Measurements from ENCODE around the gene ERFL. TPM values are rescaled to one million over a fixed set of nuclear protein-coding genes. Genes with fewer than 3 reads are reported as not detected.
A peak's percentile ranks its signal among the peaks of the same experiment; 100 is the strongest.
"Not testable (repeated sequence)": the region's sequence is repeated elsewhere in the genome, so short reads cannot be mapped to it uniquely, and the experiment has no call there.

Gene ERFL
- polyA plus RNA-seq, 12 donors = 0.08 to 0.18 (median 0.11) TPM; not detected in 4

DNA sequence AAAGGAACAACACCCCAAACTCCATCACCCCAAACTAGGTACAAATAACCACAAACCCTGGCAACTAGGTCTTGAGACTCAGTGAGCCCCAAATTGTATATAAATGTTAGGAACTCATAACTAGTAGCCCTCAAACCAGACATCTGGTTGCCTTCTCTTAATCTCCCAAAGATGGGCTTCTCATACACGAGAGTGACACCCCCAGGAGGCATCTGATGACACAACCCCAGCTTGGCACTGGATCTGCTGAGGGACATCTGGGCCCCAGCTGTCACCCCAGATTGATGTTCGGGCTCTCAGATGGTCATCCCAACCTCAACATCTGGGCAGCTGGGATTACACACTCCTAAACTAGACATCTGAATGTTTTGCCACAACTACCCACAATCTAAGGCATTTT lies 16.1 kb upstream of the ERFL start:
- DNase-seq = no peak

DNA sequence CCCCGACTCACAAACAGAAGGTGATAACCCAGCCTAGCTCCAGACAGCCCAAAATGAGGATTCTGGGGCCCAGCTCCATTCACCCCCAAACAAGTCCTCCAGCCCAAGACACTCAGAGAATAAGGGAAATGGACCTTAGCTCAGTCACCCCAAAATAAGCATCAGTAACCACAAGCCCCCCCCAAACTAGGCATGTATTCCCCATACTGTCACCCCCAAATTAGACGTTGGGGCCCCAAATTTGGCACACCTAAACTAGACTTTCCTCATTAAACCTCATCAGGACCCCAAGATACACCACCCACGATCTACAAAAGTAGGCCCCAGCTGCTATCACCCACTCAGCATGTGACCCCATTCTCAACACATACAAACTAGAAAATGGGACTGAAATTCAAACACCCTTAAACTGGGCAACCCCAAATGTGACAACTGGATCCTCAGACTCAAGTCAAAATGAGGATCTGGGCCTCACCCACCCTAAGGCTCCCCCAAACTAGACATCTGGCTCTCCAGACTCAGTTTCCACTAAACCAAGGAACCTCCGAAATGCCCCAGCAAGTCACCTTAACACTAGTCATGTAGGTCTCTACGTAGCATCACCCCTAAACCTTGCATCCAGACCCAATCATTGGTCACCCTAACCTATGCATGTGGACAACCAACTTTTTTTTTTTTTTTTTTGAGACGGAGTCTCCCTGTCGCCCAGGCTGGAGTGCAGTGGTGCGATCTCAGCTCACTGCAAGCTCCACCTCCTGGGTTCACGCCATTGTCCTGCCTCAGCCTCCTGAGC lies 13.4 kb upstream of the ERFL start:
- no peak for DNase-seq

DNA sequence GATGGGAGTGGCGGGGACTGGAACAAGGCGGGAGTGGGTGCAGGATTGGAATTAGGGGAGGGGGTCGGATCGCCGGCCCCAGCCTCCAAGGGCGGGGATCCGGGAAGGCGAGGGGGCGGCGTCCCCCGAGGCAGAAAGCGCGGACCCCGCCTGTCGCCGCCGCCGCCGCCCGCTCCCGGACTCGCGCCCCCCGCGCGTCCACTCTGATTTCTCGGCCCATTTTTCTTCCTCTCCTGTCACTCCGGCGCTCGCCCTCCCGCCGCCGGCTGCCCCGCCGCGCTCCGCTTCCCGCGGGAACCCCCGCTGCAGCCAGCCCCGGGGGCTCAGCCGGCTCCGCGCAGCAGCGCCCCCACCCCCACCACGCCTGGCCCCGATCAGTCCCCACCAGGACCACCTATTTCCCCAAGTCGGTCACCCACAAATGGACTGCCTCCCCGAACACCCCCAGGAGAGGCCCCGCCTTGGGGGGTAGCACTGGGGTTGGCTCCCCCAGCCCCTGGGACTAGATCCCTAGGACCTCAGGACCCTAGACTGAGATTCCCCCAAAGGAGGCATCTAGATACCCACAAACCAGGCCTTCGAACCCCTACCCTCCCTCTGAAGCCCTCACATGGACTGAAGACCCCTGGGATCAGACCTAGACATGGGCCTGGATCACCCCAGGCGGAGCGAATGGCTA lies 12.6 kb upstream of the ERFL start:
- no peak for DNase-seq

DNA sequence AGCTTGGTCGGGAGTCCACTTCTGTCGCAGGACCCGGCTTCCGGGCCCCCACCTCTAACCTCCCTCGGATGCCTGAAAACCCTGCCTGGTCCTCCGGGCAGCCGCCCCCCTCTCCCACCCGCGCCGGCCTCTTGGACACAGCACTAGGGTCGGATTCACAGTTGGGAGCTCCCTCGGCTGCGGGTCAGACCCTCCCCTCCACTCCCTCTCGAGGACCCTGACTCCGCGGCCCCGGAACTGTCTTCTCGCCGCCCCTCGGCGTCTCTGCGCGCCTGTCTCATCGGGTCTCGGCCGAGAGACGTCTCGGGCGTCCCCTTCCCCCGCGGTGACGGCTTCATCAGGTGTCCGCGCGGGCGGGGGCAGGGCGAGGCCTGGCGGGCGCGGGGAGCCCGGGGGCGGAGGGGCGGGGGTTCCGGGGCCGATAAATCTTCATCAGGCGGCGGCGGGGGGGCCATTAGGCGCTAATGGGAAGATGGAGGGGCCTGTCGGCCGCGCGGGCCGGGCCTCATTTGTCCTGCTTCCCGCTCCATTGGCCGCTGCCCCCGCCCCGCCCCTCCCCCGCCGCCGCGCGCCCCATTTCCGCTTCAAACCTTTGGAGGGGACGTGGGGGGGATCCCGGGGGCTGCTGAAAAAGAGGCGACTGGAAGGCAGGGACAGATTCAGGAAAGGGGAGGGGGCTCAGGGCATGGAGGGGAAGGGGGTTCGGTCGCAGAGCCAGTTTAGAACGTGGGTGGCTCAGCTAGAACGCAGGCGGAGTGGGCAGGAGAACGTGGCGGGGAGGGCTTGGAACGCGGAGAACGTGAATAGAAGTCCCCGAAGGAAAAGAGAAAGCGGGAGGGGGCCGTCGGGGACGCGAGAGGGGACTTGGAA lies 11.8 kb upstream of the ERFL start:
- DNase-seq = peak; percentile 48

DNA sequence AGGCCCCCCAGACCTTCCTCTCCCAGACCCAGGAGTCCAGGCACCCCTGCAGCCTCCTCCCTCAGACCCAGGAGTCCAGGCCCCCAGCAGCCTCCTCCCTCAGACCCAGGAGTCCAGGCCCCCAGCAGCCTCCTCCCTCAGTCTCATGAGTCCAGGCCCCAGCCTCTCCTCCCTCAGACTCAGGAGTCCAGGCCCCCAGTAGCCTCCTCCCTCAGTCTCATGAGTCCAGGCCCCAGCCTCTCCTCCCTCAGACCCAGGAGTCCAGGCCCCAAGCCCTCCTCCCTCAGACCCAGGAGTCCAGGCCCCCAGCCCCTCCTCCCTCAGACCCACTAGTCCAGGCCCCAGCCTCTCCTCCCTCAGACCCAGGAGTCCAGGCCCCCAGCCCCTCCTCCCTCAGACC lies 11.0 kb upstream of the ERFL start:
- not testable (repeated sequence) for DNase-seq

DNA sequence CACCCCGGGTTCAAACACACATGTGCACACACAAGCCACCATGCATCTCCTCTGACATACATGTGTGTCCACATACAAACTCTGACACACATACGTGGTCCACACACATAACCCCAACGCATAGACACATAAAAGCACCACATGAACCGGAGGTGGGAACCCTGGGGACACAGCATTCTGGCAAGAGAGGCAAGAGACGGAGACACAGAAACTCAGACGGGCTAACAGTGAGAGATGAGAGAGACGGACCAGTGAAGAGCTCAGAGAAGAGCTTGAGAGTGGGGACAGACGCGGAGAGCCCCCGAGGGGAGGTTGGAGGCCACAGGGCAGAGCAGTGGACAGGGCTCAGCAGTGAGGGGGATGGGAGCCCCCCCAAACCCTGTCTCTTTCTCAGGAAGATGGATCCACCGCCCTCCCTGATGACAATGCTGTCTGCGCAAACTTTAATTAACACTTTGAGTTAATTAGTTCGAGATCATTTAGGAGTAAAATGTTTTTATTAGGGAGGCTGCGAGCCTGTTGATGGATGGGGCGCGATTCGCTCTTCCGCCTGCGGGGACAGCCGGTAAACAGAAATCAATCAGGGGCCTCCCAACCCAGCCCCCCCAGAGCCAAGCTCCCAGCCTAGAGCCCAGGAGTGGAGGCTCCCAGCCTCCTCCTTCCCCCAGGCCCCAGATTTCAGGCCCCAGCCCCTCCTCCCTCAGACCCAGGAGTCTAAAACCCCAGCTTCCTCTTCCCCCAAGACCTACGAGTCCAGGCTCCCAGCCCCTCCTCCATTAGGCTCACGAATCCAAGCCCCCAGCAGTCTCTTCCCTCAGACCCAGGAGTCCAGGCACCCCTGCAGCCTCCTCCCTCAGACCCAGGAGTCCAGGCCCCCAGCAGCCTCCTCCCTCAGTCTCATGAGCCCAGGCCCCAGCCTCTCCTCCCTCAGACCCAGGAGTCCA lies 9.5 kb upstream of the ERFL start:
- DNase-seq = no peak

DNA sequence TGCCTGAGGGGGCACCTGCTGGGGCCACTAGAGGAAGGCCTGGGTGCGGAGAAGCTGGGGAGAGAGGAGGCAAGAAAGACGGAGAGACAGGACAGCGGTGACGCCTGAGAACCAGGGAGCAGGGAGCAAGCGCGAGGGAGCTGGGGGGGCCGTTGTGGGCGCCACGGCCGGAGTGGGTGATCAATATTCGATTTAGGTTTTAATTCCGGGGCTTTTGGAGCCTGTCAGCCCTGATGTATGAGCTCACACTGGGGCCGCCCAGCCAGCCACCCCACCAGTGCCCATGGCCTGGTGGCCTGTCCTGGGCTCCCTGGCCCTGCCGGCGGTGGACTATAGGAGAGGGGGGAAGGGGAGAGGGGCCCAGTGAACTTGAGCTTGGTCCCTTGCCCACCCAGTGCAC lies 8.7 kb upstream of the ERFL start:
- DNase-seq = no peak

DNA sequence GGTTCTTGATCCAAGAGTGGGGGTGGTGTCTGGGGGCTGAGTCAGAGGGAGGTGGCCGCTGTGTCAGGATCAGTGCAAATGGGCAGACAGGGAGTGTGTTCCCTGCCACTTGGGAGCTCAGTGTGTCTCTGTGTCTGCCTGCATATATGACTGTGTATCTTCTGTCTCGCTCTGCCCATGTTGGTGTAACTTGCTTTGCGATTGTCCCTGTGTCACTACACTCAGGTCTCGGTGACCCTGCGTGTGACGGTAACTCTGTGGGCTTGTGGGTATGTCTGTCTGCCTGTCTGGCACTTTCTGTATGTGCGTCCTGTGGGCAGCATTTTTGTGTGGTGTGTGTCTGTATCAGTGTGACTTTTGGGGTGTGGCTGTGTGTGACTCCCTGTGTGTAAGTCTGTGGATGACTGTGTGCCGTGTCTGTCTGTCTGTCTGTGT lies 8.2 kb upstream of the ERFL start:
- no peak for DNase-seq

DNA sequence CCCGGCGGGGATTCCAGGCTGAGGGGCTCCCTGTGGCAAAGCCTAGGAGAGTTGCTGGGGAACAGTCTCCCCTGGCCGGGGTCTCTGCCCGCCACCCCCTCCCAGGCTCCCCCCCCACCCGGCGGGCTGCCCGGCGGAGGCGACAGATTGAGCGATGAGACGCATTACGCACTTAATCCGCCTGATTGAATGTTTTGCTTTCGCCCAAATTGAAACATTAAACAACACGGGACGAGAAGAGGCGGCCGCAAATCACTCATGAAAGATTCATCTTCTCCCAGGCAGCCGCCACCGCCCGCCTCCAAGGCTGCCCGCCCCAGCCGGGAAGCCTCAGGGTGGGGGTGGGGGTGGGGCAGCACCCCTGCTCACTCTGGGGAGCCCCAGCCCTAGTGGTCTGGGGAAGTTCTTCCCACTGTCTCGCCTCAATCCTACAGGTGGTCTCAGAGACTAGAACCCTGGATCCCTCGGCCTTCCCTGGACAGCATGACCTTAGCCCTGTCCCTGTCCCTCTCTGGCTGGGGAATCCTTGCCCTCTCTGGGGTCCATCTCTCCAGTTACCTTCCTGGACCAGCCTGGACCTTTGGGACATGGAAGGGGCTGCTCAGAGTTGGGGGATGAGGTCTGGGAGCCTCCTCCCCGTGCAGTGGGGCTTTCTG lies 7.6 kb upstream of the ERFL start:
- no peak for DNase-seq

DNA sequence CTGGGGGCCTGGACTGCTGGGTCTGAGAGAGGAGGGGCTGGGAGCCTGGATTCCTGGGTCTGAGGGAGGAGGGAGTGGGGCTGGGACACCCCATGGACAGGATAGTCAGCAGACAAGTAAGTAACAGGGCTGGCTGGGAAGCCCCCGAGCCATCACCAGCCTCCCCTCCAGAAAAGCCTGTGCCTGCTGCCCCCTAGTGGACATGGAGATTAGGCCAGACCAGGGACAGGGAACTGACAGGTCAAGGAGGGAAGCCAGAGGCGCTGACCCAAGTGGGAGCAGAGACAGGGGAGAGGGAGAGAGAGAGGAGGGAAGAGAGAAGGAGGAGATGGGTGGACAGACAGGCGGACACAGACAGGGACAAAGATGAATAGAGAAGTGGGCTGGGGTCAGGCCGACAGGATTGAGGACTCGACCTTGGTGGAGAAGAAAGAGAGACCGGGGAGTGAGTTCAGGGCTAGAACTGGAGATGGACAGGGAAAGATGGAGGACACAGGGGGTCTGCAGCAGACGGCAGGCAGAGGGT lies 6.7 kb upstream of the ERFL start:
- DNase-seq = peak; percentile 48

DNA sequence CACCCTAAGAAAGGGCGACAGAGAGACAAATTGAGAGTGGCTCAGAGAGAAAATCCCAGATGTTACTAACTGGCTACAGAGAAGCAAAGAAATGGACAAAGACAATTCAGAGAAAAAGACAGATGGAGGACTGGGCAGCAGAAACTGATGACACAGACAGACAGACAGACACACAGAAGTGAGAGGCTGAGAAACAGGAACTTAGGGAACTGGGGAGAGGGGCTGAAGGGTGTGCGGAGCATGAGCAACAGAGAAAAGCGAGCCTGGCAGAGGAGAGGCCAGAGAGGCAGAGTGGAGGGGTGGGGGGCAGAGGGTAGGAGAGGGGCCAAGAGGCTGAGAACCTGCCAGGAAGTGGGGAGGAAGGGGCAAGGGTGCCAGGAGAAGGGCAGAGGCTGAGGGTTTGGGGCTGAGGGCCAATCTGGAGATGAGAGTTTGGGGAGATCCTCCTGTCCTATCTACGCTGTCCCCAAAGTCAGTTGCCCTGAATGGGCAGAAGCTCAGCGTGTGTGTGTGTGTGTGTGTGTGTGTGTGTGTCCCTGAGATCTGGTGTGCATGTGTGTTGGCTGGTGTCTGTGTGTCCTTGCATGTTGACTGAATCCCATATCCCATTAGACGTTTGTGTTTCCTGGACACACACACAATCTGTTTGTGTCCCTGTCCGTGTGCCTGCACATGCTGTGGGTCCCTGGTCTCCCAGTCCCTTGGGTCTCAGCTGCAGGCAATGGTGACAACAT lies 5.6 kb upstream of the ERFL start:
- DNase-seq = no peak

DNA sequence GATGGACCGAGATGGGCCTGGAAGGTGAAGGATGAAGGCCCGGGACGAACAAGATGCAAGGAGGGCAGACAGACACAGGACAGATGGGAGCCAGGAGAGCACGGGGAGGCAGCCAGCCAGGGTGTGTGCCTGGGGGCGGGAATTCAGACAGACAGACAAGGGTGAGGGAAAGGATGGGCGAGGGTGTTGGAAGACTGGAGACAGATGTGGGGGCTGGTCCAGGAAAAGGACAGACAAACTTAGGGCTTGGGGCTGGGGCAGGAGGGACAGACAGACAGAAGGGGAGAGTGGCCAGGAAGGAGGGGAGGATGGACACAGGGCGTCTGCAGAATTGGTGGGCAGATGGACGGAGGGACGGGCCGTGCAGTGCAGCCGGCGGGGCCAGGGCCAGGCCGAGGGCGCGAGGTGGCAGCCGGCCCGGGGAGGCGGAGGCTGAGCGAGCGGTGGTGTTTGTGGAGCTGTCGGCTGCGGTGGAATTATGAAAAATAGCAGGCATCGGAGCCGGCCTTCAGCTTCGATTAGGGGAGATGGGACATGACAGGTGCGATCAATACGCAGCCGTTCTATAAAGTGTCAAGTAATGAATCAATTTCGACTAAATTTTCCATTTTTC lies 4.6 kb upstream of the ERFL start:
- DNase-seq = no peak

DNA sequence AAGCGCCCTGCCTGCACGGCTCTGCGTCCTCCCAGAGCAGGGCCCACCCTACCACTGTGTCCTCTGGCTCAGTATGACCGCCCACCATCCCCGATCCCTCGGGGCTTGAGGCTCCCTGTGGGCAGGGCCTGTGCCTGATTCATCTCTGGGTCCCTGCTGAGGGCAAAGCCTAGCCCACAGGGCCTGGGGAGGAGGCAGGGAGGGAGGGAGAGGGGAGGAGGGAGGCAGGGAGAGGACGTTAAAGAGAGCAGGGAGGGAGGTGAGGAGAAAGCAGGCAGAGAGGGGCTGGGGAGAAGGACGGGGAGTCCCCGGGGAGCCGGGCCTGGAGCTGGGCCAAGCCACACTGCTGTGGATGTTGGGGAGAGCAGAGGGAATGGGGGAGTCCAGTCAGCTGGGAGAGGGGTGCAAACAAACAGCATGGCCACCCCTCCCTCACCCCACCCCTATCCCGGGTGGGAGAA lies 4.0 kb upstream of the ERFL start:
- no peak for DNase-seq

DNA sequence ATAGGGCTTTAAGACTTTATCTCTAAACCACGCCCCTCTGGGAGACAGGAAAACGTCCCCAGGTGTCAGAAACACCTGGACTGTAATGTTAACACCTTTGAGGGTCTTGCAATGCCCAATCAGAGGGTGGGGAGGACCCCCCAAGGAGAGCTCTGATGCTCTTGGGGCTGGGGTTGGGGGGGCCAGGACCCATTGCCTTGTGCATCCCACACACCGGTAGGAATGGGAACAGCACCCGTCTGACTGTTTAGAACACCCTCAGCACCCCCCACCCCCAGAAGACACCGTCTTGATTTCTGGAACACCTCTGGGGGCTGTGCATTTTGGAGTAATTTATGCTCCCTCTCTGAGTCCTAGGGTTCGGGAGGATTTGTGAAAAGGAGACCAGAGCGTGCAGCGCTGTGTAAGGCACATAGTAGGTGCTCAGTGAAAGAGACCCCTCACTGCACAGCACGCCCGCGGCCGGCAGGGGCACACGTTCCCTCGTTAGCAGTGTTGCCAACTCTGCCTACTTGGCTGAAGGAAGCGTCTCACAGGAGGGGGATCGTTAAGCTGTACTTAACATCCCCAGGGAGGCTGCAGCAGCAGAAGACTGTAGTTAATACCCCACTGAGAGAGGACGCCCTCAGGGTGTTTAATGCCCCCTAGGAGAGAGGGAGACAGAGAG lies 2.8 kb upstream of the ERFL start:
- DNase-seq = no peak

DNA sequence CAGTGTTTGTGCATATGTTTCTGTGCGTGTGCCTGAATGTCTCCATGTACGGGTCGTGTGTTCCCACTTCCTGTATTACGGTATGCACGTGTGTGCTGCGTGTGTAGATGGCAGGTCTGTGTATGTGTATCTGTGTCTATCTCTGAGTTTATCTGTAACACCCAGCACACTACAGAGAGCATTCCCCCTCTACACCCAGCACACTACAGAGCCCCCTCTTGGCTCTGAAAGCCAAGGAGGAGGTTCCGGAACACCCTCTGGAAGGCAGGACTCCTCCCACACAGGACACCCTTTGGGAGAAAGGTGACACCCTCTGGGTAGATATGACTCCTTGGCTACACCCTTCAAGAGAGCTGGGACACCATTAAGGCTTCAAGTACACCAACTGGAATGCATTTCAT lies 2.1 kb upstream of the ERFL start:
- DNase-seq = no peak

DNA sequence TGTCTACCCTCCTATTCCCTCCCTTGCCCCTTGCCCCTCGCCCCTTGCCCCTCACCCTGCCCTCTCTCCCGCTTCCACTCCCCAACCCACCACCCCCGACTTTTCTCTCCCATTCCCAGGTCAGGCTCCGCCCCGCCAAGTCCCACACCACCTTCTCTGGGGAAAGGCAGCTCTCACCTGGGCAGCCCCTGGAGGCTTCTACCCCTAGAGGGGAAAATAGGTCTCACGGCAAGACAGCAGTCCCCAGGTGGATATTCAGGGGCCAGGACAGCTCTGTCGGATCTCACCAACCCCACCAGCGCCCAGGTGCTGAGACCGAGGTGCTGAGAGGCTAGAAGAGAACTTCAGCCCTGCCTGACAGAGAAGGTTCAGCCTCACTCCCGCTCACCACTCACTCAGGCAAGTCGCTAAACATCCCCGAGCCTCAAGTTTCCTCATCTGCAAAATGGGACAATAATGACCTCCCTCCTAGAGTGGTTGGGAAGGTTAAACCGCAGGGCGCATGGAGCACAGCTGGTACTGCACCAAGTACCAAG lies 1.4 kb upstream of the ERFL start:
- DNase-seq = no peak

DNA sequence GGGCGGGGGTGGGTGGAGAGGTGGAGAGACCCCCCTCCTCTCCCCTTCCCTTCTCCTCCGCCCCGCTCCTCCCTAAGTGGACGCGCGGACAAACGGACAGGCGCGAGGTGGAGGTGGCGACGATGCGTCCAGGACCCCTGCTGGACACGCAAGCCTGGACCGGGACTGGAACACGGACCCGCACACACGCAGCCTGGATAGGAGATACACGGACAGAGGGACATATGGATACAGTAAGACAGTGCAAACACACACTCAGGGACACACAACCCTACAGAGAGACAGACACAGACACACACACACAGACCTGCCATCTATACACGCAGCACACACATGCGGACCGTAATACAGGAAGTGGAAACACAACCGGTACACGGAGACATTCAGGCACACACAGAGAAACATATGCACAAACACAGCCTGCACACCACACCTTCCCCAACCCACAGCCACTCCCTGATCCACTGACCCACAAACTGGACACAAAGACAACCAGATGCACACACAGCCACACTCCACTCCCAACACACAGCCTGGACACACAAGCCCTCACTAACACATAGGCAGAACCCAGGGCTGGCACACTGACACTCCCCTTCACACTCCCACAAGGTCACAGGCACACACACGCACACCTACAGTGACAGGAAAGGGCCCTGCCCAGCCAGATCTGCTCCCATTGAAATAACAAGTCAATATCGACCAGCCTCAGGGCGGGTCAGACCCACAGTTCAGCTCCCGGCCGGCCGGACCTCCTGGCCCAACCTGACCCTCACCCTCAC lies 696 bp upstream of the ERFL start:
- no peak for DNase-seq

All from muscle of arm (tissue), 12 donors.